K562 (cell line): Measurements from ENCODE around the gene SLAMF6. TPM values are rescaled to one million over a fixed set of nuclear protein-coding genes. Genes with fewer than 3 reads are reported as not detected.

Experiments
- ATF6 ChIP-seq: sonication (generic); formaldehyde crosslinking; IDR thresholded peaks from 2 replicates; pipeline ENCODE4 v1.4.0; 2020; ENCODE audit warnings: mild to moderate bottlenecking, missing genetic modification reagents
- C11orf30 ChIP-seq: fragments of 450-650 bp; IDR thresholded peaks from 2 replicates; pipeline ENCODE4 v1.6.1; 2016; ENCODE audit warnings: low read depth, mild to moderate bottlenecking
- COPS2 ChIP-seq: fragments of 450-650 bp; conservative IDR thresholded peaks from 2 replicates; pipeline ENCODE4 v1.6.1; 2016; ENCODE audit warnings: mild to moderate bottlenecking, moderate library complexity
- E2F5 ChIP-seq: sonication (generic); formaldehyde crosslinking; IDR thresholded peaks from 2 replicates; pipeline ENCODE4 v1.8.0; 2022; ENCODE audit warnings: mild to moderate bottlenecking, missing genetic modification reagents
- JUN ChIP-seq, 2 experiments: sonication (generic) in 1 of 2; formaldehyde crosslinking in 1 of 2; IDR thresholded peaks; 2 replicates each; pipeline versions ENCODE4 v1.6.1 to v1.8.0; 2012 to 2022; ENCODE audit warnings: borderline replicate concordance in 2 of 2, mild to moderate bottlenecking in 2 of 2, improper control_type of control experiment in 1 of 2, low read depth in 1 of 2, low read length in 1 of 2, missing genetic modification reagents in 1 of 2
- MCM7 ChIP-seq, 2 experiments: fragments of 450-650 bp; IDR thresholded peaks; 2 replicates each; pipeline ENCODE4 v1.6.1; 2016 to 2018
- NKRF ChIP-seq: fragments of 450-650 bp; IDR thresholded peaks from 2 replicates; pipeline ENCODE4 v1.6.1; 2016; ENCODE audit warnings: borderline replicate concordance
- PHF8 ChIP-seq: fragments of 200-600 bp; sonication (generic); IDR thresholded peaks from 2 replicates; pipeline ENCODE4 v1.6.1; 2012; ENCODE audit warnings: mixed run types, mild to moderate bottlenecking, inconsistent platforms, low read length, moderate library complexity, borderline replicate concordance
- RBM34 ChIP-seq: fragments of 200-400 bp; formaldehyde crosslinking; IDR thresholded peaks from 2 replicates; pipeline ENCODE4 v1.6.1; 2018; ENCODE audit warnings: low read length, borderline replicate concordance; ENCODE audit not compliant: insufficient read depth
- RBM39 ChIP-seq: fragments of 200-400 bp; formaldehyde crosslinking; optimal IDR thresholded peaks from 2 replicates; pipeline ENCODE3; 2018; ENCODE audit warnings: low read depth, low read length
- THAP7 ChIP-seq: fragments of 250-450 bp; sonication (Bioruptor Pico); IDR thresholded peaks from 2 replicates; pipeline ENCODE4 v1.5.0; 2021
- TRIM25 ChIP-seq: fragments of 450-650 bp; IDR thresholded peaks from 2 replicates; pipeline ENCODE4 v1.7.0; 2016; ENCODE audit warnings: borderline replicate concordance
- TRIM28 ChIP-seq: fragments of 450-650 bp; IDR thresholded peaks from 2 replicates; pipeline ENCODE4 v1.6.1; 2017
- ZBTB17 ChIP-seq: fragments of 450-650 bp; formaldehyde crosslinking; IDR thresholded peaks from 2 replicates; pipeline ENCODE4 v1.4.0; 2020; ENCODE audit warnings: mild to moderate bottlenecking
- ZBTB26 ChIP-seq: fragments of 450-650 bp; formaldehyde crosslinking; IDR thresholded peaks from 2 replicates; pipeline ENCODE4 v1.4.0; 2022; ENCODE audit warnings: missing genetic modification characterization
- ZFX ChIP-seq: sonication (generic); formaldehyde crosslinking; IDR thresholded peaks from 2 replicates; pipeline ENCODE4 v1.8.0; 2022; ENCODE audit warnings: mild to moderate bottlenecking, missing genetic modification reagents, moderate library complexity
- ZNF436 ChIP-seq: fragments of 250-450, 450-650 bp; sonication (Bioruptor Pico); formaldehyde crosslinking; IDR thresholded peaks from 2 replicates; pipeline ENCODE4 v1.7.0; 2020; ENCODE audit warnings: mild to moderate bottlenecking
- ZNF740 ChIP-seq, 3 experiments: fragments of 200-800 bp in 1 of 3; sonication (Bioruptor generic) in 1 of 3; sonication (generic) in 1 of 3; formaldehyde crosslinking in 1 of 3; IDR thresholded peaks; 2 replicates each; pipeline versions ENCODE4 v1.6.1 to v1.8.0; 2016 to 2022; ENCODE audit warnings: mild to moderate bottlenecking in 2 of 3, missing compliant biosample characterization in 2 of 3, missing genetic modification characterization in 2 of 3, missing genetic modification reagents in 1 of 3
- polyA plus RNA-seq, 8 experiments: library from polyadenylated mRNA; depleted of rRNA in 4 of 8; stranded (reverse) in 5 of 8; unstranded in 3 of 8; fragments of >200 nt; fragmentation: Nextera tagmentation in 2 of 8; fragmentation: Illumina TruSeq in 1 of 8; extraction: Ambion mirVana in 2 of 8; extraction: Trizol in 1 of 8; gene quantifications; 2 replicates each; pipeline versions ENCODE4 v1.2.1 to v1.2.3, GENCODE V29; 2011 to 2014; ENCODE audit warnings: inconsistent platforms in 1 of 8, missing spikeins in 1 of 8
- total RNA-seq, 7 experiments: library from RNA; depleted of rRNA in 6 of 7; stranded (reverse); fragments of >200 nt in 6 of 7; fragmentation: Illumina TruSeq in 2 of 7; extraction: Trizol in 2 of 7; gene quantifications; 2 replicates each; pipeline versions ENCODE4 v1.2.1 to v1.2.3, GENCODE V29; 2011 to 2021; ENCODE audit warnings: low replicate concordance in 1 of 7

SLAMF6 gene
- total and polyA plus RNA-seq, 9 of the 15 experiments (the other 6 are each of a cell fraction or from before 2014, with no cell fraction given), result 0.56 to 4.8 (median 1.1) TPM

GRCh38 chr1:160550572-160551034 is 27.5 kb upstream of the SLAMF6 start (continued):
- TF ChIP-seq ATF6 (CRISPR knock-in tag) (no peak), ZNF436 (CRISPR knock-in tag) (no peak), ZBTB17 (CRISPR knock-in tag) (0 out of 2 replicates have a peak, but pooled peaks have one; percentile 43), MCM7 (IDR thresholded peaks at IDR 0.05) (no peak), ZFX (CRISPR knock-in tag) (no peak), C11orf30 (no peak), TRIM25 (no peak), PHF8 (no peak), NKRF (no peak), ZNF740 (CRISPR knock-in tag; IDR thresholded peaks at IDR 0.05) (no peak), ZNF740 (tag; IDR thresholded peaks at IDR 0.05) (peak in 1 of 2 experiments; percentile 73; a peak in 1 of 4 replicates), THAP7 (CRISPR knock-in tag) (no peak), JUN (IDR thresholded peaks at IDR 0.05; ENCODE audit: borderline replicate concordance, low read depth, low read length) (no peak), JUN (CRISPR knock-in tag; IDR thresholded peaks at IDR 0.05; ENCODE audit: borderline replicate concordance) (no peak), RBM34 (no peak), RBM39 (no peak), E2F5 (no peak), TRIM28 (no peak), COPS2 (no peak), ZBTB26 (no peak)
